ENCODE results near the gene RETSAT. TPM values are rescaled to one million over a fixed set of nuclear protein-coding genes. Genes with fewer than 3 reads are reported as not detected.
A peak's percentile ranks its signal among the peaks of the same experiment; 100 is the strongest.

RETSAT gene
- total RNA-seq, 1 donor from 2014 or later, result 38.2 TPM

DNA sequence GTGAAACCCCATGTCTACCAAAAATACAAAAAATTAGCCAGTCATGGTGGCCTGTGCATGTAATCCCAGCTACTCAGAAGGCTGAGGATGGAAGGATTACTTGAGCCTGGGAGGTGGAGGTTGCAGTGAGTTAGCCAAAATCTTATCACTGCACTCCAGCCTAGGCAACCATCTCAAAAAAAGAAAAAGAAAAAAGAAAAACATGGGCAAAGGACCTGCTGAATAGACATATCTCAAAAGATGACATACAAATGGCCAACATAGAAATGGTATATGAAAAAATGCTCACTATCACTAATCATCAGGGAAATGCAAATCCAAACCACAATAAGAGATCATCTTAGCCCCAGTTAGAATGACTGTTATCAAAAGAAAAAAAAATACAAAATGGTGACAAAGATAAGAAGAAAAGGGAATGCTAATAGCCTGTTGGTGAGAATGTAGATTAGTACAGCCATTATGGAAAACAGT is 25.1 kb downstream of the RETSAT start:
- H3K27me3 Mint-ChIP-seq (ENCODE audit: low read depth, unreplicated experiment), result no peaks in the 10 kb centered on the region
- H3K36me3 ChIP-seq (ENCODE audit: insufficient read depth, low read length), result peaks cover 8% of the 10 kb centered on the region
- no peak overlapping the region for H2AFZ ChIP-seq (ENCODE audit: low read depth, low read length)
- H3K9me3 ChIP-seq (ENCODE audit: insufficient read depth, low read depth, low read length), result no peaks in the 10 kb centered on the region
- H4K20me1 ChIP-seq (ENCODE audit: insufficient read depth, low read length), result peaks cover 33% of the 10 kb centered on the region
- peaks cover 25% of the 10 kb centered on the region for H3K4me1 Mint-ChIP-seq (ENCODE audit: low read depth, unreplicated experiment)
- H3K4me2 ChIP-seq (ENCODE audit: low read length), result no peak overlapping the region
- H3K4me3 Mint-ChIP-seq (ENCODE audit: unreplicated experiment), result no peak overlapping the region
- H3K79me2 ChIP-seq (ENCODE audit: insufficient read depth, low read length), result peaks cover 33% of the 10 kb centered on the region
- H3K9me3 Mint-ChIP-seq (ENCODE audit: unreplicated experiment), result peaks cover 2% of the 10 kb centered on the region
- H3K4me1 ChIP-seq (ENCODE audit: insufficient read depth, low read length), result peaks cover 11% of the 10 kb centered on the region
- no peak overlapping the region for H3K4me3 ChIP-seq (ENCODE audit: insufficient read depth, low read depth, low read length)
- FAIRE-seq (no peak), DNase-seq (ENCODE audit: low read depth) (no peak)
- H3K36me3 Mint-ChIP-seq (ENCODE audit: low read depth, unreplicated experiment), result peaks cover 5% of the 10 kb centered on the region
- no peak overlapping the region for H3K27ac ChIP-seq (ENCODE audit: low read depth, low read length)
- H3K9ac ChIP-seq (ENCODE audit: low read length), result no peak overlapping the region
- TF ChIP-seq EZH2 (IDR thresholded peaks at IDR 0.05; ENCODE audit: insufficient read depth, low read length), result no peak
- TF ChIP-seq, protein P1, sequence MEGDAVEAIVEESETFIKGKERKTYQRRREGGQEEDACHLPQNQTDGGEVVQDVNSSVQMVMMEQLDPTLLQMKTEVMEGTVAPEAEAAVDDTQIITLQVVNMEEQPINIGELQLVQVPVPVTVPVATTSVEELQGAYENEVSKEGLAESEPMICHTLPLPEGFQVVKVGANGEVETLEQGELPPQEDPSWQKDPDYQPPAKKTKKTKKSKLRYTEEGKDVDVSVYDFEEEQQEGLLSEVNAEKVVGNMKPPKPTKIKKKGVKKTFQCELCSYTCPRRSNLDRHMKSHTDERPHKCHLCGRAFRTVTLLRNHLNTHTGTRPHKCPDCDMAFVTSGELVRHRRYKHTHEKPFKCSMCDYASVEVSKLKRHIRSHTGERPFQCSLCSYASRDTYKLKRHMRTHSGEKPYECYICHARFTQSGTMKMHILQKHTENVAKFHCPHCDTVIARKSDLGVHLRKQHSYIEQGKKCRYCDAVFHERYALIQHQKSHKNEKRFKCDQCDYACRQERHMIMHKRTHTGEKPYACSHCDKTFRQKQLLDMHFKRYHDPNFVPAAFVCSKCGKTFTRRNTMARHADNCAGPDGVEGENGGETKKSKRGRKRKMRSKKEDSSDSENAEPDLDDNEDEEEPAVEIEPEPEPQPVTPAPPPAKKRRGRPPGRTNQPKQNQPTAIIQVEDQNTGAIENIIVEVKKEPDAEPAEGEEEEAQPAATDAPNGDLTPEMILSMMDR (IDR thresholded peaks at IDR 0.05; ENCODE audit: insufficient read depth, low read depth, low read length), result no peak
- no peaks in the 10 kb centered on the region for H3K27me3 ChIP-seq (ENCODE audit: insufficient read depth, low read length)
- no peak overlapping the region for H3K27ac Mint-ChIP-seq (ENCODE audit: unreplicated experiment)

DNA sequence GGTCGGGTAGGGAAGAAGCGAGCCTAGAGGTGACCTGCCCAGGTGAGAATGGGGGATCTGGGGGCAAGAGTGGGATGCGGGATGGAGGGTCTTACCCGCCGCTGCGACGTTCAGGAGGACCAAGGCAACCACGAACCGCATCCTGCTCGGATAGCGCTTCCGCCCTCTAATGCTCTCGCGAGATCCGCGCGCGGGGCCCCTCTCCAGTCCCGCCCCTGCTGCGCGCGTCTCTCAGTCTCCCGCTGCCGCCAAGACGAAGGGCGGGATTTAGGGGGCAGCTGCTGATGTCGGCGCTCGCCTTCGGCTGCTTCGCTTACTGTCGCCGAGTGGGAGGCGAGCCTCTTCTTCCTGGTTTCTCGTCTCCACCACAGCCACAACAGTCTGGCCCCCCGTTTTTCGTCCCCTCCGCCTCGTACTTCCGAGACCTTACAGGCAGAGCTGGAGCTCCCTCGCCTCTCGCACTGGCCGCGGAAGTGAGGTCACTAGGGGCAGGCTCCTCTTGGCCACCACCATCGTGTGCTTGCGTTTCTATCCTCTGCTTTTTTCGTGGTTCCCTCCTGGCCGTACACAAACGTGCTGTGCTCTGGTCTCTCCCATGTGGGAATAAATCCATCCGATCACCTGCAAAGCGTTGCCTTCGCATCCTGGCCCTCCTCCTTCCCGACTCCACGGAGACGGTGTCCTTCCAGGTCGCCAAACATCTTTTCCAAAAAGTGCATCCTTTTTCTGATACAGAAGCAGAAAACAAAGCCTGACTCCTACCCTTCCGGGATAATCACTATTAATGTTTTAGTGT is 26.3 kb downstream of the RETSAT start, which contains the start of gene TGOLN2:
TSS of gene TGOLN2 (minus strand) at position 168 of the 796 bp plus-strand sequence. CDS start at position 141, 27 bp downstream.
- Histone ChIP-seq H3K9ac (ENCODE audit: low read length) (peak within 1 kb of the TSS; percentile 97), H2AFZ (ENCODE audit: low read depth, low read length) (peak within 1 kb of the TSS; percentile 86), H3K27me3 (ENCODE audit: insufficient read depth, low read length) (no peaks in the 10 kb centered on the region), H3K27ac (ENCODE audit: low read depth, low read length) (peak within 1 kb of the TSS; percentile 96), H3K4me1 (ENCODE audit: insufficient read depth, low read length) (peaks cover 11% of the 10 kb centered on the region), H3K36me3 (ENCODE audit: insufficient read depth, low read length) (peaks cover 13% of the 10 kb centered on the region), H3K9me3 (ENCODE audit: insufficient read depth, low read depth, low read length) (no peaks in the 10 kb centered on the region), H4K20me1 (ENCODE audit: insufficient read depth, low read length) (peaks cover 41% of the 10 kb centered on the region), H3K4me3 (ENCODE audit: insufficient read depth, low read depth, low read length) (peak within 1 kb of the TSS; percentile 75), H3K4me2 (ENCODE audit: low read length) (peak within 1 kb of the TSS; percentile 89), H3K79me2 (ENCODE audit: insufficient read depth, low read length) (peaks cover 43% of the 10 kb centered on the region)
- Mint-ChIP-seq H3K36me3 (ENCODE audit: low read depth, unreplicated experiment) (peaks cover 12% of the 10 kb centered on the region), H3K4me1 (ENCODE audit: low read depth, unreplicated experiment) (peaks cover 25% of the 10 kb centered on the region), H3K4me3 (ENCODE audit: unreplicated experiment) (peak within 1 kb of the TSS; percentile 99), H3K9me3 (ENCODE audit: unreplicated experiment) (no peaks in the 10 kb centered on the region), H3K27ac (ENCODE audit: unreplicated experiment) (peak within 1 kb of the TSS; percentile 99), H3K27me3 (ENCODE audit: low read depth, unreplicated experiment) (no peaks in the 10 kb centered on the region)
- TF ChIP-seq EZH2 (IDR thresholded peaks at IDR 0.05; ENCODE audit: insufficient read depth, low read length), result no peak
- DNase-seq (ENCODE audit: low read depth) (peak; percentile 75), FAIRE-seq (no peak)

DNA sequence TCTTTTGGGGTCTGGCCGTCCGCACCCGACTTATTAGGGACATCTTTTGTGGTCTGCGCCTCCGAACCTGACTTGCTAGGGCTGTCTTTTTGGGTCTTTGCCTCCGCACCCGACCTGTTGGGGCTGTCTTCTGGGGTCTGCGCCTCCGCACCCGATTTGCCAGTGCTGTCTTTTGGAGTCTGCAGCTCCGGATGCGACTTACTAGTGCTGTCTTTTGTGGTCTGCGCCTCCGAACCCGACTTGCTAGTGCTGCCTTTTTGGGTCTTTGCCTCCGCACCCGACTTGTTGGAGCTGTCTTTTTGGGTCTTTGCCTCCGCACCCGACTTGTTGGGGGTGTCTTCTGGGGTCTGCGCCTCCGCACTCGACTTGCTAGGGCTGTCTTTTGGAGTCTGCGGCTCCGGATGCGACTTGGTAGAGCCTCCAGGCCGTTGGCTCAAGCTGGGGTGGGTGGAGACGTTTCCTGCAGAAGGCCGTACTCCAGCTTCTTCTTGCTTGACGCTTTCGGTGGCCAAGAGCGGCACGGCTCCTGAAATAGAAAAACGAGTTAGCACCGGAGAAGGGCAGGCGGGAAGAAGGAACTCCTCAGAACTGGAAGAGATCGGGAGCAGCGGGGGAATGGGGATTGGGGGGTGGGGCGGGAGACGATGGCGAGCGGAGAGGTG is 27.0 kb downstream of the RETSAT start:
- no peaks in the 10 kb centered on the region for H3K27me3 ChIP-seq (ENCODE audit: insufficient read depth, low read length)
- peaks cover 48% of the 10 kb centered on the region for H3K79me2 ChIP-seq (ENCODE audit: insufficient read depth, low read length)
- Mint-ChIP-seq H3K27ac (ENCODE audit: unreplicated experiment) (peak overlapping the region; percentile 99), H3K4me1 (ENCODE audit: low read depth, unreplicated experiment) (peaks cover 25% of the 10 kb centered on the region), H3K27me3 (ENCODE audit: low read depth, unreplicated experiment) (no peaks in the 10 kb centered on the region), H3K36me3 (ENCODE audit: low read depth, unreplicated experiment) (peaks cover 17% of the 10 kb centered on the region), H3K4me3 (ENCODE audit: unreplicated experiment) (peak overlapping the region; percentile 99), H3K9me3 (ENCODE audit: unreplicated experiment) (no peaks in the 10 kb centered on the region)
- H3K36me3 ChIP-seq (ENCODE audit: insufficient read depth, low read length), result peaks cover 19% of the 10 kb centered on the region
- H3K27ac ChIP-seq (ENCODE audit: low read depth, low read length), result peak overlapping the region; percentile 96
- peaks cover 48% of the 10 kb centered on the region for H4K20me1 ChIP-seq (ENCODE audit: insufficient read depth, low read length)
- TF ChIP-seq, protein P1 (IDR thresholded peaks at IDR 0.05; ENCODE audit: insufficient read depth, low read depth, low read length), result no peak
- TF ChIP-seq EZH2 (IDR thresholded peaks at IDR 0.05; ENCODE audit: insufficient read depth, low read length), result no peak
- H3K4me3 ChIP-seq (ENCODE audit: insufficient read depth, low read depth, low read length), result peak overlapping the region; percentile 75
- peaks cover 11% of the 10 kb centered on the region for H3K4me1 ChIP-seq (ENCODE audit: insufficient read depth, low read length)
- H3K9ac ChIP-seq (ENCODE audit: low read length), result peak overlapping the region; percentile 97
- peak overlapping the region; percentile 89 for H3K4me2 ChIP-seq (ENCODE audit: low read length)
- no peaks in the 10 kb centered on the region for H3K9me3 ChIP-seq (ENCODE audit: insufficient read depth, low read depth, low read length)
- FAIRE-seq, result no peak
- no peak for DNase-seq (ENCODE audit: low read depth)
- H2AFZ ChIP-seq (ENCODE audit: low read depth, low read length), result peak overlapping the region; percentile 86

All from astrocyte (in vitro differentiated cells and primary cell).